SU-DHL-6 (cell line): ENCODE results near the gene CAMK1D.

Experiments
- CTCF ChIP-seq: fragments of 200-600 bp; sonication (generic); IDR thresholded peaks from one replicate; pipeline ENCODE4 v1.5.1; 2017; ENCODE audit warnings: antibody characterized with exemption, mild to moderate bottlenecking, low read length, moderate library complexity; ENCODE audit not compliant: insufficient read depth, poor library complexity, severe bottlenecking
- EZH2phosphoT487 ChIP-seq: fragments of 200-600 bp; sonication (generic), shearing (Covaris generic); conservative IDR thresholded peaks from 2 replicates; pipeline ENCODE4 v1.6.1; 2018; ENCODE audit warnings: mild to moderate bottlenecking, antibody characterized with exemption, low read length, moderate library complexity, mixed read lengths

- TF ChIP-seq CTCF (no peak), EZH2phosphoT487 (no peak)
These were observed 191.0 kb downstream of the CAMK1D start for GRCh38 chr10:12540341-12540781.
